ENCODE results near the gene CFAP46. TPM values are rescaled to one million over a fixed set of nuclear protein-coding genes. Genes with fewer than 3 reads are reported as not detected.

CFAP46 gene
- total and polyA plus RNA-seq, 4 donors, result 0.33 to 0.59 (median 0.42) TPM

DNA sequence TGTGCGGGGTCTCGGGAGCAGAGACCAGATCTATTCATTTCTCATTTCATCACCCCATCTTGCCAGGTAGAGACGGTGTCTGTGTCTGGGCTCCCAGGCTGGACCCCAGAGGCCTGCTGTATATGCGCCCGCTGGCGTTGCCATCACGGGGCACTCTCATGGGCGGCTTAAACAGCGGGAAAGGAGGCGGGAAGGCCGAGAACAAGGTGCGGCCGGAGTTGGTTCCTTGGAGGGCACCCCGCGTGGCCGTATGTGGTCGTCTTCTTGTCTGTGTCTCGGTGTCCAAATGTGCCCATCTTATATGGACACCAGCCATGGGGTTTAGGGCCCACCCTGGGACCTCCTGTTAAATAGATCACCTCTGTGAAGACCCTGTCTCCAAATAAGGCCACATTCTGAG, 2.1 kb upstream of the CFAP46 start (continued):
- TF ChIP-seq, protein P1, sequence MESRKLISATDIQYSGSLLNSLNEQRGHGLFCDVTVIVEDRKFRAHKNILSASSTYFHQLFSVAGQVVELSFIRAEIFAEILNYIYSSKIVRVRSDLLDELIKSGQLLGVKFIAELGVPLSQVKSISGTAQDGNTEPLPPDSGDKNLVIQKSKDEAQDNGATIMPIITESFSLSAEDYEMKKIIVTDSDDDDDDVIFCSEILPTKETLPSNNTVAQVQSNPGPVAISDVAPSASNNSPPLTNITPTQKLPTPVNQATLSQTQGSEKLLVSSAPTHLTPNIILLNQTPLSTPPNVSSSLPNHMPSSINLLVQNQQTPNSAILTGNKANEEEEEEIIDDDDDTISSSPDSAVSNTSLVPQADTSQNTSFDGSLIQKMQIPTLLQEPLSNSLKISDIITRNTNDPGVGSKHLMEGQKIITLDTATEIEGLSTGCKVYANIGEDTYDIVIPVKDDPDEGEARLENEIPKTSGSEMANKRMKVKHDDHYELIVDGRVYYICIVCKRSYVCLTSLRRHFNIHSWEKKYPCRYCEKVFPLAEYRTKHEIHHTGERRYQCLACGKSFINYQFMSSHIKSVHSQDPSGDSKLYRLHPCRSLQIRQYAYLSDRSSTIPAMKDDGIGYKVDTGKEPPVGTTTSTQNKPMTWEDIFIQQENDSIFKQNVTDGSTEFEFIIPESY (IDR thresholded peaks at IDR 0.05), result no peak
- TF ChIP-seq TAF1 (conservative IDR thresholded peaks at IDR 0.05) (no peak), RXRA (IDR thresholded peaks at IDR 0.05) (no peak), NR2F2 (IDR thresholded peaks at IDR 0.05) (no peak), RAD21 (IDR thresholded peaks at IDR 0.05) (no peak)

DNA sequence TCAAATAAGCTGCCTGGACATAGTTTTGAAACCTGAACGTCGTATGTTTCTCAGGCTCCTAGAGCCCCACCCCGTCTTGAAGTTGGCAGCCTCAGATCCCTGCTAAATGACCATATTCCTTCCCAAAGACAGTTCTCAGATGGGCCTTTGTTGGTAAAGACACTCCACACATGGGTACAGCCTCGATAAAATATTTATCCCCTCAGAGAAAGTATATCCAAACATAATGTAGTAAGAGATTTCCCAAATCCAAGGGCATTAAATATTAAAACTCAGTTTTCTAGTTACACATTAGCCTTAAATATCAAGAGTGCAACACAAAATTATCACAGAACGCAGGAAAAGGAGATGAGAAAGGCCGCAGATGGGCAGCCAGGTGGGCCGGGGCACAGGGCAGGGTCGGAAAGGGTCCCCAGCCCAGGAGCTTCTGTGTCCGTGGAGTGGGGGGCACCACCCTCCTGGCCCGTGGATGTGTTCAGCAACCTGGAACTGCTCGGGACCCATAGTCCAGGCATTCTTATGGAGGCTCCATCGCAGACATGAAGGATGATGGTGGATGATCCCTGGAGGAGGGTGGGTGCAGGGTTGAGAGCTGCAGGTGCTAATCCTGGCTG, 1.5 kb upstream of the CFAP46 start:
- Histone ChIP-seq H3K36me3 (ENCODE audit: control insufficient read depth in 4 of 4, insufficient read depth in 3 of 4, low read depth in 1 of 4, low read length in 3 of 4) (no peaks in the 10 kb centered on the region), H3K9ac (ENCODE audit: low read depth in 1 of 2, low read length in 2 of 2) (no peak overlapping the region), H3K4me1 (ENCODE audit: control insufficient read depth in 4 of 4, insufficient read depth in 4 of 4, low read length in 3 of 4) (peaks cover 0 to 8% (median 2%) of the 10 kb centered on the region in 4 donors), H3K9me3 (ENCODE audit: control insufficient read depth in 4 of 4, low read length in 3 of 4) (no peaks in the 10 kb centered on the region), H3K27me3 (ENCODE audit: control insufficient read depth in 4 of 4, insufficient read depth in 4 of 4, low read length in 3 of 4) (peaks cover 0 to 8% (median under 1%) of the 10 kb centered on the region in 4 donors), H3K27ac (ENCODE audit: low read depth in 1 of 2, low read length in 2 of 2) (no peak overlapping the region), H3K4me3 (ENCODE audit: low read depth in 1 of 3, low read length in 3 of 3) (no peak overlapping the region)
- WGBS, result 85% methylated on average over 12 of the region's 12 CpGs
- no peak for DNase-seq (ENCODE audit: low spot score)
- TF ChIP-seq YY1 (IDR thresholded peaks at IDR 0.05), result no peak
- TF ChIP-seq, protein P2, sequence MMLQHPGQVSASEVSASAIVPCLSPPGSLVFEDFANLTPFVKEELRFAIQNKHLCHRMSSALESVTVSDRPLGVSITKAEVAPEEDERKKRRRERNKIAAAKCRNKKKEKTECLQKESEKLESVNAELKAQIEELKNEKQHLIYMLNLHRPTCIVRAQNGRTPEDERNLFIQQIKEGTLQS (IDR thresholded peaks at IDR 0.05), result no peak
- TF ChIP-seq FOXA2 (IDR thresholded peaks at IDR 0.05), result no peak
- TF ChIP-seq GABPA (IDR thresholded peaks at IDR 0.05 in 1 of 2, conservative IDR thresholded peaks at IDR 0.05 in 1 of 2), result no peak

DNA sequence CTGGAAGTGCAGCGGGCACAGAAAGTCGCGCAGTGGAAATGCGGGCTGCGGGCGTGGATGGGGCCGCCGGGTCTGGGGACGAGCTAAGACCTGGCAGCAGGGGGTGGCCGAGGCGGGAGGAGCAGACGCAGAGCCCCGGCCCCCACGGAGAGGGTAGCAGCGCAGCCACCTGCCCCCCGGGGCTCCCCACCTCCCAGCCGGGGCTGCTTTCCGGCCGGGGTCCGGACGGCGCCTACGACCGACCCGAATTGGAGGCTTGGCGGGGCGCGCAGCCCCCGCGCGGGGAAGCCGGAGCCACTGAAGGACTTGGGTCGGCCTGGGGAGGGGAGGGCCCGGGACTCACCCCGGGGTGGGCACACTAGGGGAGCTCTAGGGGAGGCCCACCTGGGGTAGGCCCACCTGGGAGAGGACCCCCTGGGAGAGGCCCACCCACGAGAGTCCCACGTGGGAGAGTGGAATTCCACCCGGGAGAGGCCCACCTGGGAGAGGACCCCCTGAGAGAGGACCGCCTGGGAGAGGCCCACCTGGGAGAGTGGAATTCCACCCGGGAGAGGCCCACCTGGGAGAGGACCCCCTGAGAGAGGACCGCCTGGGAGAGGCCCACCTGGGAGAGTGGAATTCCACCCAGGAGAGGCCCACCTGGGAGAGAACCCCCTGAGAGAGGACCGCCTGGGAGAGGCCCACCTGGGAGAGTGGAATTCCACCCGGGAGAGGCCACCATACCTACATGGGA, 854 bp upstream of the CFAP46 start:
- TF ChIP-seq RXRA (IDR thresholded peaks at IDR 0.05), result no peak
- TF ChIP-seq GABPA (IDR thresholded peaks at IDR 0.05 in 1 of 2, conservative IDR thresholded peaks at IDR 0.05 in 1 of 2), result no peak
- no peak for TF ChIP-seq HNF4G (IDR thresholded peaks at IDR 0.05)
- TF ChIP-seq FOXA2 (IDR thresholded peaks at IDR 0.05), result no peak
- TF ChIP-seq, protein P3, sequence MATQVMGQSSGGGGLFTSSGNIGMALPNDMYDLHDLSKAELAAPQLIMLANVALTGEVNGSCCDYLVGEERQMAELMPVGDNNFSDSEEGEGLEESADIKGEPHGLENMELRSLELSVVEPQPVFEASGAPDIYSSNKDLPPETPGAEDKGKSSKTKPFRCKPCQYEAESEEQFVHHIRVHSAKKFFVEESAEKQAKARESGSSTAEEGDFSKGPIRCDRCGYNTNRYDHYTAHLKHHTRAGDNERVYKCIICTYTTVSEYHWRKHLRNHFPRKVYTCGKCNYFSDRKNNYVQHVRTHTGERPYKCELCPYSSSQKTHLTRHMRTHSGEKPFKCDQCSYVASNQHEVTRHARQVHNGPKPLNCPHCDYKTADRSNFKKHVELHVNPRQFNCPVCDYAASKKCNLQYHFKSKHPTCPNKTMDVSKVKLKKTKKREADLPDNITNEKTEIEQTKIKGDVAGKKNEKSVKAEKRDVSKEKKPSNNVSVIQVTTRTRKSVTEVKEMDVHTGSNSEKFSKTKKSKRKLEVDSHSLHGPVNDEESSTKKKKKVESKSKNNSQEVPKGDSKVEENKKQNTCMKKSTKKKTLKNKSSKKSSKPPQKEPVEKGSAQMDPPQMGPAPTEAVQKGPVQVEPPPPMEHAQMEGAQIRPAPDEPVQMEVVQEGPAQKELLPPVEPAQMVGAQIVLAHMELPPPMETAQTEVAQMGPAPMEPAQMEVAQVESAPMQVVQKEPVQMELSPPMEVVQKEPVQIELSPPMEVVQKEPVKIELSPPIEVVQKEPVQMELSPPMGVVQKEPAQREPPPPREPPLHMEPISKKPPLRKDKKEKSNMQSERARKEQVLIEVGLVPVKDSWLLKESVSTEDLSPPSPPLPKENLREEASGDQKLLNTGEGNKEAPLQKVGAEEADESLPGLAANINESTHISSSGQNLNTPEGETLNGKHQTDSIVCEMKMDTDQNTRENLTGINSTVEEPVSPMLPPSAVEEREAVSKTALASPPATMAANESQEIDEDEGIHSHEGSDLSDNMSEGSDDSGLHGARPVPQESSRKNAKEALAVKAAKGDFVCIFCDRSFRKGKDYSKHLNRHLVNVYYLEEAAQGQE (IDR thresholded peaks at IDR 0.05), result no peak
- no peak for TF ChIP-seq RAD21 (IDR thresholded peaks at IDR 0.05)
- no peak for TF ChIP-seq YY1 (IDR thresholded peaks at IDR 0.05)
- no peak for TF ChIP-seq HNF4A (conservative IDR thresholded peaks at IDR 0.05)
- no peak for TF ChIP-seq SP1 (IDR thresholded peaks at IDR 0.05)
- TF ChIP-seq, protein P2 (IDR thresholded peaks at IDR 0.05), result no peak
- TF ChIP-seq EGR1 (IDR thresholded peaks at IDR 0.05; ENCODE audit: low read depth in 2 of 2), result no peak
- TF ChIP-seq NR2F2 (IDR thresholded peaks at IDR 0.05), result no peak
- TF ChIP-seq, protein P4, sequence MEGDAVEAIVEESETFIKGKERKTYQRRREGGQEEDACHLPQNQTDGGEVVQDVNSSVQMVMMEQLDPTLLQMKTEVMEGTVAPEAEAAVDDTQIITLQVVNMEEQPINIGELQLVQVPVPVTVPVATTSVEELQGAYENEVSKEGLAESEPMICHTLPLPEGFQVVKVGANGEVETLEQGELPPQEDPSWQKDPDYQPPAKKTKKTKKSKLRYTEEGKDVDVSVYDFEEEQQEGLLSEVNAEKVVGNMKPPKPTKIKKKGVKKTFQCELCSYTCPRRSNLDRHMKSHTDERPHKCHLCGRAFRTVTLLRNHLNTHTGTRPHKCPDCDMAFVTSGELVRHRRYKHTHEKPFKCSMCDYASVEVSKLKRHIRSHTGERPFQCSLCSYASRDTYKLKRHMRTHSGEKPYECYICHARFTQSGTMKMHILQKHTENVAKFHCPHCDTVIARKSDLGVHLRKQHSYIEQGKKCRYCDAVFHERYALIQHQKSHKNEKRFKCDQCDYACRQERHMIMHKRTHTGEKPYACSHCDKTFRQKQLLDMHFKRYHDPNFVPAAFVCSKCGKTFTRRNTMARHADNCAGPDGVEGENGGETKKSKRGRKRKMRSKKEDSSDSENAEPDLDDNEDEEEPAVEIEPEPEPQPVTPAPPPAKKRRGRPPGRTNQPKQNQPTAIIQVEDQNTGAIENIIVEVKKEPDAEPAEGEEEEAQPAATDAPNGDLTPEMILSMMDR (IDR thresholded peaks at IDR 0.05; ENCODE audit: low read depth, low read length, missing input control), result no peak
- TF ChIP-seq, protein P1 (IDR thresholded peaks at IDR 0.05), result no peak
- TF ChIP-seq, protein P5, sequence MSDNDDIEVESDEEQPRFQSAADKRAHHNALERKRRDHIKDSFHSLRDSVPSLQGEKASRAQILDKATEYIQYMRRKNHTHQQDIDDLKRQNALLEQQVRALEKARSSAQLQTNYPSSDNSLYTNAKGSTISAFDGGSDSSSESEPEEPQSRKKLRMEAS (IDR thresholded peaks at IDR 0.05), result no peak
- no peak for TF ChIP-seq FOXA1 (IDR thresholded peaks at IDR 0.05)
- no peak for TF ChIP-seq TAF1 (conservative IDR thresholded peaks at IDR 0.05)
- TF ChIP-seq JUND (IDR thresholded peaks at IDR 0.05), result no peak
- H3K27ac ChIP-seq (ENCODE audit: low read depth in 1 of 2, low read length in 2 of 2), result no peak overlapping the region
- H3K9ac ChIP-seq (ENCODE audit: low read depth in 1 of 2, low read length in 2 of 2), result no peak overlapping the region
- H3K9me3 ChIP-seq (ENCODE audit: control insufficient read depth in 4 of 4, low read length in 3 of 4), result no peaks in the 10 kb centered on the region
- H3K36me3 ChIP-seq (ENCODE audit: control insufficient read depth in 4 of 4, insufficient read depth in 3 of 4, low read depth in 1 of 4, low read length in 3 of 4), result no peaks in the 10 kb centered on the region
- H3K4me3 ChIP-seq (ENCODE audit: low read depth in 1 of 3, low read length in 3 of 3), result peak overlapping the region in 1 of 3 donors; percentile 47
- 46% methylated on average over 43 of the region's 43 CpGs for WGBS
- peaks cover 0 to 8% (median under 1%) of the 10 kb centered on the region in 4 donors for H3K27me3 ChIP-seq (ENCODE audit: control insufficient read depth in 4 of 4, insufficient read depth in 4 of 4, low read length in 3 of 4)
- no peak for DNase-seq (ENCODE audit: low spot score)
- H3K4me1 ChIP-seq (ENCODE audit: control insufficient read depth in 4 of 4, insufficient read depth in 4 of 4, low read length in 3 of 4), result peaks cover 0 to 11% (median 2%) of the 10 kb centered on the region in 4 donors

All from liver (tissue), 9 donors.